ENCODE results near the gene KIF3B.

Gene KIF3B

DNA sequence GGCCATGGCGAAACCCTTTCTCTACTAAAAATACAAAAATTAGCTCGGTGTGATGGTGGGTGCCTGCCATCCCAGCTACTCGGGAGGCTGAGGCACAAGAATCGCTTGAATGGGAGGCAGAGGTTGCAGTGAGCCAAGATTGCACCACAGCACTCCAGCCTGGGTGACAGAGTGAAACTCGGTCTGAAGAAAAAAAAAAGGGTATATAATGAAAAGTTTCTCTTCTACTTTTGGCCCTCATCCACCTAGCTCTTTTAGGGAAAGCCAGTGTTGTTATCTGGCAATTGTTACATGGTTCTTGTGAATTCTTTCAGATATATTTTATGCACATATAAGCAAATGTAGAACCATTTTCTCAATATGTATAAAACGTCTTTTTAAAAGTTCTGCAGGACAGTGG, 19.0 kb downstream of the KIF3B start:
- Histone ChIP-seq H3K4me1 (ENCODE audit: insufficient read depth, insufficient read length) (no peaks in the 10 kb centered on the region), H3K36me3 (ENCODE audit: insufficient read depth, insufficient read length, low read length) (no peaks in the 10 kb centered on the region), H3K4me3 (ENCODE audit: insufficient read length, low read depth) (no peak overlapping the region), H3K9me3 (ENCODE audit: insufficient read depth, low read length) (no peaks in the 10 kb centered on the region), H3K27me3 (ENCODE audit: insufficient read depth, insufficient read length) (no peaks in the 10 kb centered on the region), H3K9ac (ENCODE audit: insufficient read length, low read depth) (no peak overlapping the region)
- no peak for DNase-seq (ENCODE audit: low read depth, low spot score)
- TF ChIP-seq SUZ12 (IDR thresholded peaks at IDR 0.05; ENCODE audit: extremely low read depth, insufficient read depth, insufficient read length) (no peak), YY1 (IDR thresholded peaks at IDR 0.05; ENCODE audit: insufficient read depth, insufficient read length) (no peak), ZNF274 (IDR thresholded peaks at IDR 0.05; ENCODE audit: low read depth, low read length) (no peak)

DNA sequence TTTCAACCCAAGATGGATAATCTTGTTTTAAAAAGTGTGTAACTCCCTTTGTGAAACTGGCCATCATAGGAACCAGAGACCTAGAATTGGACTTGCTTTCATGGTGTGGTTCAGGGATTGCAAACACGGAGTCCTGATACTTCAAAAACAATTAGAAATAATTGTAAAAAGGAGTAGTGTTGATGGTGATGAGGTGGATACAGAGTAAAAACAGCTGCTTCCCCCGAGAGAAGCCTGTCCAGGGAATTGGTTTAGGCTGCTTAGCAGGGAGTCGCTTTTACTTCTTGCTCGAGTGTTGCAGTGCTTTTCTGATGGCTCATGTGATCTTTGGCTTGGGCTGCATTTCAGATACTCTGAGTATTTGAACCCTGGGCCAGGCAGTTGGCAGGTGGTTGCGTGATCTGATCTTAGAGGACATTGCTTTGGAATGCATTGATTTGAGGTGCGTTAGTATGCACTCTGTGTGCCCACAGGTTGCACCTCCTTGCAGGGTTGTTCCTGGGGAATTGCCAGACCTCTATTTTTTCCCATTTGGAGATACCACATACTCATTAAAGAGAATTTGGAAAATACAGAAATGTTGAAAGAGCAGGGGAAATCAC, 19.5 kb downstream of the KIF3B start:
- no peak for DNase-seq (ENCODE audit: low read depth, low spot score)
- TF ChIP-seq SUZ12 (IDR thresholded peaks at IDR 0.05; ENCODE audit: extremely low read depth, insufficient read depth, insufficient read length) = no peak
- TF ChIP-seq ZNF274 (IDR thresholded peaks at IDR 0.05; ENCODE audit: low read depth, low read length) = no peak
- no peak for TF ChIP-seq YY1 (IDR thresholded peaks at IDR 0.05; ENCODE audit: insufficient read depth, insufficient read length)
- Histone ChIP-seq H3K9me3 (ENCODE audit: insufficient read depth, low read length) (no peaks in the 10 kb centered on the region), H3K9ac (ENCODE audit: insufficient read length, low read depth) (no peak overlapping the region), H3K4me3 (ENCODE audit: insufficient read length, low read depth) (no peak overlapping the region), H3K36me3 (ENCODE audit: insufficient read depth, insufficient read length, low read length) (no peaks in the 10 kb centered on the region), H3K27me3 (ENCODE audit: insufficient read depth, insufficient read length) (no peaks in the 10 kb centered on the region), H3K4me1 (ENCODE audit: insufficient read depth, insufficient read length) (no peaks in the 10 kb centered on the region)

DNA sequence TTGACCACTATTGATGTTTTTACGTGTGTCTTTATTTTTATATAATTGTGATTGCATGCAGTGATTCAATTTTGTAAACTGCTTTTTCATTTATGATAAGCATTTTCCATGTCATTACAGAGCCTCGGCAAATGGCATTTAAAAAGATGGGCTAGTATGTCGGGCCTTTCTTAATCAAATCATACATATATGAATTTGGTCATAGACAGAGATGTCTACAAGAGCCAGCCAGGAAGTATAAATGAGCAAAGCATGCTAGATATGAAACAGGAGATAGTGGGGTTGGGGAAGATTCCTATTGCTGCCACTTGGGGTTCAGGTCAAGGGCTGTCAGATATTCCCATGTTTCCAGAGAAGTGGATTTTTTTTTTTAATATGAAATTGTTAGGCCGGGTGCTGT, 20.0 kb downstream of the KIF3B start:
- no peaks in the 10 kb centered on the region for H3K9me3 ChIP-seq (ENCODE audit: insufficient read depth, low read length)
- no peak overlapping the region for H3K9ac ChIP-seq (ENCODE audit: insufficient read length, low read depth)
- DNase-seq (ENCODE audit: low read depth, low spot score) = no peak
- H3K36me3 ChIP-seq (ENCODE audit: insufficient read depth, insufficient read length, low read length) = no peaks in the 10 kb centered on the region
- H3K27me3 ChIP-seq (ENCODE audit: insufficient read depth, insufficient read length) = no peaks in the 10 kb centered on the region
- H3K4me1 ChIP-seq (ENCODE audit: insufficient read depth, insufficient read length) = no peaks in the 10 kb centered on the region
- no peak overlapping the region for H3K4me3 ChIP-seq (ENCODE audit: insufficient read length, low read depth)
- TF ChIP-seq YY1 (IDR thresholded peaks at IDR 0.05; ENCODE audit: insufficient read depth, insufficient read length) (no peak), ZNF274 (IDR thresholded peaks at IDR 0.05; ENCODE audit: low read depth, low read length) (no peak), SUZ12 (IDR thresholded peaks at IDR 0.05; ENCODE audit: extremely low read depth, insufficient read depth, insufficient read length) (no peak)

DNA sequence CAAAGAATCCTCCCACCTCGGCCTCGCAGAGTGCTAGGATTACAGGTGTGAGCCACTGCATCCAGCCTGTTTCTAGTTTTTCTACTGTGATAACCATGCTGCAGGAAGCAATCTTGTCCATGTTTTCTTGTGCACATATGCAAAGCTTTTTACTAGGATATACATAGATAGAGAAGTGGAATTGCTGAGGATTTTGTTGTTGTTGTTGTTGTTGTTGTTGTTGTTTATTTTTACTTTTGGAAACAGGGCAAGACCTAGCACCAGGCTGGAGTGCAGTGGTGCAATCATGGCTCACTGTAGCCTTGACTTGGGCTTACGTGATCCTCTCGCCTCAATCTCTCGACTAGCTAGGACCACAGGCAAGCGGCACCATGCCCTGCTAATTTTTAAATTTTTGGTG, 23.2 kb downstream of the KIF3B start:
- TF ChIP-seq SUZ12 (IDR thresholded peaks at IDR 0.05; ENCODE audit: extremely low read depth, insufficient read depth, insufficient read length) (no peak), YY1 (IDR thresholded peaks at IDR 0.05; ENCODE audit: insufficient read depth, insufficient read length) (no peak), ZNF274 (IDR thresholded peaks at IDR 0.05; ENCODE audit: low read depth, low read length) (no peak)
- no peaks in the 10 kb centered on the region for H3K27me3 ChIP-seq (ENCODE audit: insufficient read depth, insufficient read length)
- no peaks in the 10 kb centered on the region for H3K36me3 ChIP-seq (ENCODE audit: insufficient read depth, insufficient read length, low read length)
- H3K4me1 ChIP-seq (ENCODE audit: insufficient read depth, insufficient read length) = no peaks in the 10 kb centered on the region
- no peak for DNase-seq (ENCODE audit: low read depth, low spot score)
- H3K9me3 ChIP-seq (ENCODE audit: insufficient read depth, low read length) = no peaks in the 10 kb centered on the region
- no peak overlapping the region for H3K4me3 ChIP-seq (ENCODE audit: insufficient read length, low read depth)
- no peak overlapping the region for H3K9ac ChIP-seq (ENCODE audit: insufficient read length, low read depth)

DNA sequence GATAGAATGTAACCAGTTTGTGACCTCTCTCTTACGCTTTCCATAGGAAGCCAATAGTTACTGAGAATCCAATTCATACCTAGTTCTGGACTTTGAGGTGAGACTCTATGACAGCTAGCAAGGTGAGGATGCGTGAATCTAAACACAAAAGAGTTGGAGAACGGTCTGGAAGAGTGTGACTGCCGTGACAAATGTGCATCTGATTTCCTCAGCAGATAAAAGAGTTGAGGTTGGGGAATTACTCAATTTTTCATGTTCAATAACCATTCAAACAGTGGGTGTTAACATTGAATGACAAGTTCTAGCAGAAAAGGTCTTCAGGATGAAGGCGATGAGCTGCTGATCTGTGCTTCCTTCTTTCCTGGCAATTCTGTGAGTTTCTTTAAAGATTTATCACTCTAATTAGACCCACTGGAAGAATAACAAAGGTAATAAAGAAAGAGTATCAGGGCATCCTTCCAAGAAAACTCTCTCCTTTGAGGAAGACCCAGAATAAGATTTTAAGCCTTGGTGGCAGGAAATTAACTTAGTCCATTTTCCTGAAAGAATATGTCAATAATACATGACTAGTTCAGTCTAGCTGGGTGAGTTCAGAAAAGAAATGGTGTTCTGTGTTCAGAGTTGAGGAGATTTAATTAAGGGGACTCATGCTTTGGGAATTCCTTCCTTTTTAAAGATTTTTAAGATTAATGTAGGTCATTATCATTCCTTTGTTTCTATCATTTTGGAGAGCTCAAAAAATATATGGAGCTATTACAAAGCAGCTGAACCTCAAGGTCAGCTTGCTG, 24.5 kb downstream of the KIF3B start:
- H3K4me3 ChIP-seq (ENCODE audit: insufficient read length, low read depth) = no peak overlapping the region
- DNase-seq (ENCODE audit: low read depth, low spot score) = no peak

DNA sequence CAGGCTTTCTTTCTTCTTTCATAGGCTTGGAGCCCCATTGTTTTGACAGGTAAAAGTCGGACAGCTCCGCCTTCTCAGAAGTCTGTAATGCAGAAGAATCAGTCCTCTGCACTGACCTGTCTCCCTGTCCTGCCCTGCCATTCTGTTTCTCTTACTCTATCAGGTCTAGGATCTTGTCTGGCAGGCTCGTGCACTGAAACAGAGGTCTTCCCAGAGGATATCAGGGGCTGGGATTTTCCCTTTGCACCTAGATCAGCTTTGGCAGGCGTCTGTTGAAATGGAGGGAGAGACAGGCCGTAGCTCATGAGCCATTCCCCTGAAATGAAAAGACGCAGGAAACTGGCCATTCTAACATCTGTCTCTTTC, 25.0 kb downstream of the KIF3B start:
- Histone ChIP-seq H3K4me3 (ENCODE audit: insufficient read length, low read depth) (no peak overlapping the region), H3K9ac (ENCODE audit: insufficient read length, low read depth) (no peak overlapping the region), H3K9me3 (ENCODE audit: insufficient read depth, low read length) (no peaks in the 10 kb centered on the region), H3K27me3 (ENCODE audit: insufficient read depth, insufficient read length) (no peaks in the 10 kb centered on the region), H3K36me3 (ENCODE audit: insufficient read depth, insufficient read length, low read length) (no peaks in the 10 kb centered on the region), H3K4me1 (ENCODE audit: insufficient read depth, insufficient read length) (no peaks in the 10 kb centered on the region)
- TF ChIP-seq YY1 (IDR thresholded peaks at IDR 0.05; ENCODE audit: insufficient read depth, insufficient read length) = no peak
- DNase-seq (ENCODE audit: low read depth, low spot score) = no peak

More for the DNA sequence above, 24.5 kb downstream of the KIF3B start:
- H3K9me3 ChIP-seq (ENCODE audit: insufficient read depth, low read length) = no peaks in the 10 kb centered on the region
- no peak overlapping the region for H3K9ac ChIP-seq (ENCODE audit: insufficient read length, low read depth)
- TF ChIP-seq ZNF274 (IDR thresholded peaks at IDR 0.05; ENCODE audit: low read depth, low read length) = no peak
- TF ChIP-seq SUZ12 (IDR thresholded peaks at IDR 0.05; ENCODE audit: extremely low read depth, insufficient read depth, insufficient read length) = no peak
- TF ChIP-seq YY1 (IDR thresholded peaks at IDR 0.05; ENCODE audit: insufficient read depth, insufficient read length) = no peak
- H3K27me3 ChIP-seq (ENCODE audit: insufficient read depth, insufficient read length) = no peaks in the 10 kb centered on the region
- H3K36me3 ChIP-seq (ENCODE audit: insufficient read depth, insufficient read length, low read length) = no peaks in the 10 kb centered on the region
- H3K4me1 ChIP-seq (ENCODE audit: insufficient read depth, insufficient read length) = no peaks in the 10 kb centered on the region

DNA sequence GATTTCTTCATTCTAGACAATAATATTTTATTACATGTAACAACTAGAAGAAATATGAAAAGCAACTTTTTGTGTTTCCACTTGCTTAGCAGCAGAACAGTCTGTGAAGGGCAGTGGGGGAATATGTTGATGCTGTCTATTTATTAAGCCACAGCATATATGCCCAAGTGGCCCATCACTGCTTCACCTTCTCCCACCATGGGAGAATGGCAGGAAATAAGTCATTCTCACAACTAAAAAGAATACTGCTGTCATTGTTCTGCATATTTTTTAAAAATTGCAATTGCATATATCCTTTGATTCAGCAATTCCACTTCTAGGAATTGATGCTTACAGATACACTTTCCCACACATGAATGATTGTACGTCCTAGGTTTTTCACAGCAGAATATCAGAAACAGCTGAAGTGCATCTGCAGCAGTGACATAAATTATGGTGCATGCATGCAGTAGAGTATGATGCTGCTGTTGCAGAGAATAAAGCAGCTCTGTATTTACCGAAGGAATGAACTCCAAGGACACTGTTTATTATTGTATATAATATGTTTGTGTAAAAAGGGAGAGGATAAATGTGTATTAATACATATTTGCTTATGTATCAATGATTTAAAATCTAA, 26.8 kb downstream of the KIF3B start:
- no peak for TF ChIP-seq ZNF274 (IDR thresholded peaks at IDR 0.05; ENCODE audit: low read depth, low read length)
- TF ChIP-seq SUZ12 (IDR thresholded peaks at IDR 0.05; ENCODE audit: extremely low read depth, insufficient read depth, insufficient read length) = no peak
- TF ChIP-seq YY1 (IDR thresholded peaks at IDR 0.05; ENCODE audit: insufficient read depth, insufficient read length) = no peak
- DNase-seq (ENCODE audit: low read depth, low spot score) = no peak
- no peak overlapping the region for H3K9ac ChIP-seq (ENCODE audit: insufficient read length, low read depth)

More for the DNA sequence above, 26.8 kb downstream of the KIF3B start:
- no peak overlapping the region for H3K4me3 ChIP-seq (ENCODE audit: insufficient read length, low read depth)
- H3K27me3 ChIP-seq (ENCODE audit: insufficient read depth, insufficient read length) = no peaks in the 10 kb centered on the region
- H3K9me3 ChIP-seq (ENCODE audit: insufficient read depth, low read length) = no peaks in the 10 kb centered on the region
- H3K36me3 ChIP-seq (ENCODE audit: insufficient read depth, insufficient read length, low read length) = no peaks in the 10 kb centered on the region
- no peaks in the 10 kb centered on the region for H3K4me1 ChIP-seq (ENCODE audit: insufficient read depth, insufficient read length)

All from NT2/D1 (cell line).